GM21576 (cell line): ENCODE results near the gene MMP12.

Experiments
- ATAC-seq: cut with Tn5 transposase; IDR thresholded peaks from one replicate; pipeline ENCODE4 v1.9.1; 2021; ENCODE audit warnings: mild to moderate bottlenecking, moderate library complexity; ENCODE audit not compliant: unreplicated experiment

The MMP12 gene

GRCh38 chr11:102850973-102851745, 23.6 kb downstream of the MMP12 start:
- ATAC-seq = no peak

GRCh38 chr11:102849311-102849710, 25.5 kb downstream of the MMP12 start:
- no peak for ATAC-seq

GRCh38 chr11:102846292-102846691, 28.5 kb downstream of the MMP12 start:
- ATAC-seq = no peak

- no peak for ATAC-seq
Measured at GRCh38 chr11:102843489-102843888, 31.3 kb downstream of the MMP12 start, which contains the start of gene MMP3. Gene MMP3, minus strand, starts transcription at chr11:102843609. Its CDS starts 63 bp downstream, at chr11:102843546.

GRCh38 chr11:102842930-102843329, 31.9 kb downstream of the MMP12 start:
- ATAC-seq = no peak

GRCh38 chr11:102840018-102840417, 34.8 kb downstream of the MMP12 start:
- no peak for ATAC-seq

GRCh38 chr11:102837646-102838045, 37.1 kb downstream of the MMP12 start:
- no peak for ATAC-seq

- ATAC-seq = no peak
Measured at GRCh38 chr11:102837156-102837555, 37.6 kb downstream of the MMP12 start.

GRCh38 chr11:102836290-102836875, 38.4 kb downstream of the MMP12 start:
- no peak for ATAC-seq

- ATAC-seq = no peak
Measured at GRCh38 chr11:102833731-102834130, 41.1 kb downstream of the MMP12 start.

GRCh38 chr11:102832612-102833011, 42.2 kb downstream of the MMP12 start:
- no peak for ATAC-seq

- peak; percentile 68 for ATAC-seq
Measured at GRCh38 chr11:102831489-102832440, 43.0 kb downstream of the MMP12 start.

- ATAC-seq = no peak
Measured at GRCh38 chr11:102831128-102831488, 43.7 kb downstream of the MMP12 start.

GRCh38 chr11:102830001-102830727, 44.6 kb downstream of the MMP12 start:
- ATAC-seq = no peak

- no peak for ATAC-seq
Measured at GRCh38 chr11:102829316-102830000, 45.3 kb downstream of the MMP12 start.

GRCh38 chr11:102824556-102824955, 50.2 kb downstream of the MMP12 start:
- no peak for ATAC-seq

- no peak for ATAC-seq
Measured at GRCh38 chr11:102819491-102819890, 55.3 kb downstream of the MMP12 start.

- no peak for ATAC-seq
Measured at GRCh38 chr11:102813484-102813883, 61.3 kb downstream of the MMP12 start.
